ENCODE results near the gene ZNF800. TPM values are rescaled to one million over a fixed set of nuclear protein-coding genes. Genes with fewer than 3 reads are reported as not detected.

Gene ZNF800
- total and polyA plus RNA-seq, 2 donors (not counting 1 experiment from before 2014, with no cell fraction given) = 22.6 to 62.9 TPM

GRCh38 chr7:127390186-127390816 lies 2.2 kb downstream of the ZNF800 start:
- Mint-ChIP-seq H3K27me3 (no peaks in the 10 kb centered on the region), H3K4me1 (peaks cover 57% of the 10 kb centered on the region), H3K27ac (no peak overlapping the region), H3K9me3 (ENCODE audit: insufficient read depth) (no peaks in the 10 kb centered on the region), H3K4me3 (peak overlapping the region; percentile 1)
- POLR2A ChIA-PET = no interaction called here
- H3K36me3 ChIP-seq (replicated peaks in 1 of 2; ENCODE audit: control extremely low read depth in 1 of 2, control insufficient read depth in 1 of 2, extremely low read depth in 1 of 2, insufficient read depth in 2 of 2, low read length in 1 of 2) = peaks cover 13 to 42% of the 10 kb centered on the region in 2 experiments
- no peak overlapping the region for H3K9ac ChIP-seq (ENCODE audit: low read length)
- WGBS (ENCODE audit: insufficient coverage) = no CpG with 5 or more reads among the region's 2 CpGs
- ATAC-seq (ENCODE audit: low read depth) = no peak
- intact Hi-C loops (cut with micrococcal nuclease) = loop anchor here (5.0 kb wide), 2 partner anchors 138 to 952 kb away; partner anchors contain the start of genes GRM8 and RBM28
- DNase-seq = no peak
- peaks cover 70% of the 10 kb centered on the region for H3K79me2 ChIP-seq (ENCODE audit: control insufficient read depth, insufficient read depth, low read length)
- H2AFZ ChIP-seq (ENCODE audit: insufficient read depth, low read depth, low read length, poor library complexity, severe bottlenecking) = no peak overlapping the region
- peaks cover 16 to 41% of the 10 kb centered on the region in 2 donors for H3K4me1 ChIP-seq (ENCODE audit: control insufficient read depth in 2 of 2, insufficient read depth in 2 of 2, low read length in 2 of 2)
- TF ChIP-seq, protein P1, sequence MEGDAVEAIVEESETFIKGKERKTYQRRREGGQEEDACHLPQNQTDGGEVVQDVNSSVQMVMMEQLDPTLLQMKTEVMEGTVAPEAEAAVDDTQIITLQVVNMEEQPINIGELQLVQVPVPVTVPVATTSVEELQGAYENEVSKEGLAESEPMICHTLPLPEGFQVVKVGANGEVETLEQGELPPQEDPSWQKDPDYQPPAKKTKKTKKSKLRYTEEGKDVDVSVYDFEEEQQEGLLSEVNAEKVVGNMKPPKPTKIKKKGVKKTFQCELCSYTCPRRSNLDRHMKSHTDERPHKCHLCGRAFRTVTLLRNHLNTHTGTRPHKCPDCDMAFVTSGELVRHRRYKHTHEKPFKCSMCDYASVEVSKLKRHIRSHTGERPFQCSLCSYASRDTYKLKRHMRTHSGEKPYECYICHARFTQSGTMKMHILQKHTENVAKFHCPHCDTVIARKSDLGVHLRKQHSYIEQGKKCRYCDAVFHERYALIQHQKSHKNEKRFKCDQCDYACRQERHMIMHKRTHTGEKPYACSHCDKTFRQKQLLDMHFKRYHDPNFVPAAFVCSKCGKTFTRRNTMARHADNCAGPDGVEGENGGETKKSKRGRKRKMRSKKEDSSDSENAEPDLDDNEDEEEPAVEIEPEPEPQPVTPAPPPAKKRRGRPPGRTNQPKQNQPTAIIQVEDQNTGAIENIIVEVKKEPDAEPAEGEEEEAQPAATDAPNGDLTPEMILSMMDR (IDR thresholded peaks at IDR 0.05) = no peak
- TF ChIP-seq EZH2 (IDR thresholded peaks at IDR 0.05; ENCODE audit: borderline replicate concordance, insufficient read depth, low read depth, low read length, poor library complexity, severe bottlenecking) = no peak
- no peak overlapping the region for H3K4me3 ChIP-seq (ENCODE audit: control extremely low read depth in 1 of 5, extremely low read depth in 1 of 5, insufficient read depth in 1 of 5, low read depth in 2 of 5, low read length in 4 of 5)
- H4K20me1 ChIP-seq (ENCODE audit: control insufficient read depth, insufficient read depth, low read length, poor library complexity, severe bottlenecking) = peaks cover 19% of the 10 kb centered on the region
- no peaks in the 10 kb centered on the region for H3K9me3 ChIP-seq (ENCODE audit: control extremely low read depth in 1 of 3, control insufficient read depth in 2 of 3, insufficient read depth in 1 of 3, low read length in 2 of 3)
- H3K4me2 ChIP-seq (replicated peaks; ENCODE audit: low read depth, low read length, poor library complexity, severe bottlenecking) = no peak overlapping the region
- CTCF ChIA-PET = interaction anchor here (3.0 kb wide), 1 partner anchor 57 kb away, joined by 18 read pairs; no protein-coding TSS in a partner anchor
- H3K27ac ChIP-seq (ENCODE audit: low read length in 2 of 2) = no peak overlapping the region
- no peaks in the 10 kb centered on the region for H3K27me3 ChIP-seq (replicated peaks in 1 of 4; ENCODE audit: control extremely low read depth in 1 of 4, control insufficient read depth in 3 of 4, insufficient read depth in 4 of 4, low read length in 3 of 4)

GRCh38 chr7:127389321-127389720 lies 3.2 kb downstream of the ZNF800 start:
- DNase-seq = no peak
- WGBS (ENCODE audit: insufficient coverage) = no CpG with 5 or more reads among the region's 1 CpG
- TF ChIP-seq, protein P1 (IDR thresholded peaks at IDR 0.05) = no peak
- TF ChIP-seq EZH2 (IDR thresholded peaks at IDR 0.05; ENCODE audit: borderline replicate concordance, insufficient read depth, low read depth, low read length, poor library complexity, severe bottlenecking) = no peak
- Mint-ChIP-seq H3K4me3 (peak overlapping the region; percentile 4), H3K27ac (no peak overlapping the region), H3K27me3 (no peaks in the 10 kb centered on the region), H3K9me3 (ENCODE audit: insufficient read depth) (no peaks in the 10 kb centered on the region), H3K4me1 (peaks cover 56% of the 10 kb centered on the region)
- Histone ChIP-seq H3K27me3 (replicated peaks in 1 of 4; ENCODE audit: control extremely low read depth in 1 of 4, control insufficient read depth in 3 of 4, insufficient read depth in 4 of 4, low read length in 3 of 4) (no peaks in the 10 kb centered on the region), H3K9ac (ENCODE audit: low read length) (peak overlapping the region; percentile 6), H3K4me1 (ENCODE audit: control insufficient read depth in 2 of 2, insufficient read depth in 2 of 2, low read length in 2 of 2) (peaks cover 16 to 41% of the 10 kb centered on the region in 2 donors), H3K36me3 (replicated peaks in 1 of 2; ENCODE audit: control extremely low read depth in 1 of 2, control insufficient read depth in 1 of 2, extremely low read depth in 1 of 2, insufficient read depth in 2 of 2, low read length in 1 of 2) (peaks cover 13 to 45% of the 10 kb centered on the region in 2 experiments), H2AFZ (ENCODE audit: insufficient read depth, low read depth, low read length, poor library complexity, severe bottlenecking) (no peak overlapping the region), H3K79me2 (ENCODE audit: control insufficient read depth, insufficient read depth, low read length) (peaks cover 80% of the 10 kb centered on the region), H3K4me3 (ENCODE audit: control extremely low read depth in 1 of 5, extremely low read depth in 1 of 5, insufficient read depth in 1 of 5, low read depth in 2 of 5, low read length in 4 of 5) (no peak overlapping the region), H3K4me2 (replicated peaks; ENCODE audit: low read depth, low read length, poor library complexity, severe bottlenecking) (no peak overlapping the region), H4K20me1 (ENCODE audit: control insufficient read depth, insufficient read depth, low read length, poor library complexity, severe bottlenecking) (peaks cover 27% of the 10 kb centered on the region), H3K27ac (ENCODE audit: low read length in 2 of 2) (no peak overlapping the region), H3K9me3 (ENCODE audit: control extremely low read depth in 1 of 3, control insufficient read depth in 2 of 3, insufficient read depth in 1 of 3, low read length in 2 of 3) (no peaks in the 10 kb centered on the region)
- no peak for ATAC-seq (ENCODE audit: low read depth)
- ChIA-PET CTCF (interaction anchor here (3.0 kb wide), 1 partner anchor 58 kb away, joined by 18 read pairs; no protein-coding TSS in a partner anchor), POLR2A (no interaction called here)
- intact Hi-C loops (cut with micrococcal nuclease) = no loop called here

Data from B cell (primary cell).